C4-2B (cell line): ENCODE measurements around the gene ENTPD8.

Experiments
- CTCF ChIP-seq: fragments of 450-650 bp; conservative IDR thresholded peaks from 2 replicates; pipeline ENCODE4 v1.5.1; 2017; ENCODE audit warnings: mild to moderate bottlenecking
- ZFX ChIP-seq: fragments of 450-650 bp; IDR thresholded peaks from 2 replicates; pipeline ENCODE4 v1.6.1; 2017

DNA sequence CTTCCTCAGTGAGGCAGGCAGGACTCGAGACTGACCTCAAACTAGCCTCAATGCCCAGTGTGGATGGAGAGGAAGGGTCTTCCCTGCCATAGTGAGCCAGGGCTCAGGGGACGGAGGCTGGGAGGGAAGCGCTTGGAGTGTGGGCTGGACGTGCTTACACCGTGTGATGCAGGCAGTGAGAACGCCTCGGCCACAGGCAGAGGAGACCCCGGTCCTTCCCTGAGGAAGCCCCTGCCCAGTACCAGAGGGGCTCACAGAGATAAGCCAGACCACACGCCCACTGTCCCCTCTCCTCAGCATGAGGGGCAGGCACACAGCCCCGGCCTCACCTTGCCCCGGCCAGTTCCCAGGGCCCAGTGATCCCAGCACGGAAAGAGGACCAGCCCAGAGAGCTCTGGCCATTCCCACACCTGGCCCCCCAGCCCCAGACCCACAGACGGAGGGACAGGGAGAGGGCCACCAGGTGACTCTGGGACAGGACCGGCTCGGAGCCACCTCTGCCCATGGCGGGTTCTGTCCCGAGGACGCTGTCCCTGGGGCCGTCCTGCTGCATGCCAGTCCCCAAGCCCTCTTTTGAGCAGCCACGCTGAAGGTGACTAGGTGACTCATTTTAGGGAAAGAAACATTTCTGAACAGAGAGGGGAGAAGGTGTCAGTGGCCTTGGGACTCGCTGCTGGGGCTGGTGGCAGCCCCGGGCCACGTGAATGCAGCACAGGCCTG is 24.0 kb upstream of the ENTPD8 start:
- TF ChIP-seq CTCF (no peak), ZFX (no peak)
